Smooth muscle cell (in vitro differentiated cells): Measurements from ENCODE around the gene USP9Y. TPM values are rescaled to one million over a fixed set of nuclear protein-coding genes. Genes with fewer than 3 reads are reported as not detected.

Source experiments
- DNase-seq: peaks from one replicate; lab custom pipeline; 2025; ENCODE audit not compliant: unreplicated experiment; lab: John Stamatoyannopoulos, UW
- H2AFZ ChIP-seq: fragments of 200-600 bp; sonication (generic); 2 replicates; pipeline ENCODE4 v1.6.0; 2016; ENCODE audit warnings: antibody characterized with exemption, low read depth, mild to moderate bottlenecking
- H3F3A ChIP-seq: fragments of 200-600 bp; sonication (generic); 2 replicates; pipeline ENCODE4 v1.6.0; 2017; ENCODE audit warnings: antibody characterized with exemption, low read depth
- H3K27ac ChIP-seq: fragments of 200-600 bp; sonication (generic); 2 replicates; pipeline ENCODE4 v1.5.1; 2016; ENCODE audit warnings: low read depth, mild to moderate bottlenecking
- H3K27me3 ChIP-seq: fragments of 200-600 bp; sonication (generic); 2 replicates; pipeline ENCODE4 v1.6.1; 2016; ENCODE audit warnings: low read depth, mild to moderate bottlenecking
- H3K36me3 ChIP-seq: fragments of 200-600 bp; sonication (generic); 2 replicates; pipeline ENCODE4 v1.5.1; 2016; ENCODE audit warnings: low read depth
- H3K4me1 ChIP-seq: fragments of 200-600 bp; sonication (generic); 2 replicates; pipeline ENCODE4 v1.5.1; 2016; ENCODE audit warnings: low read depth
- H3K4me2 ChIP-seq: fragments of 200-600 bp; sonication (generic); 2 replicates; pipeline ENCODE4 v1.6.0; 2016; ENCODE audit warnings: mild to moderate bottlenecking
- H3K4me3 ChIP-seq: fragments of 200-600 bp; sonication (generic); 2 replicates; pipeline ENCODE4 v1.5.1; 2016; ENCODE audit warnings: mild to moderate bottlenecking
- H3K79me2 ChIP-seq: fragments of 200-600 bp; sonication (generic); 2 replicates; pipeline ENCODE4 v1.6.0; 2016; ENCODE audit warnings: low read depth, mild to moderate bottlenecking
- H3K9ac ChIP-seq: fragments of 200-600 bp; sonication (generic); 2 replicates; pipeline ENCODE4 v1.6.0; 2016; ENCODE audit warnings: low read depth
- H3K9me3 ChIP-seq: fragments of 200-600 bp; sonication (generic); replicated peaks from 2 replicates; pipeline ENCODE4 v1.5.1; 2016; ENCODE audit warnings: low read depth
- H4K20me1 ChIP-seq: fragments of 200-600 bp; sonication (generic); 2 replicates; pipeline ENCODE4 v1.6.0; 2016; ENCODE audit warnings: low read depth
- WGBS: methylation state at CpG from one replicate; pipeline ENCODE4 v1.1.7; 2016; ENCODE audit warnings: low lambda C conversion rate; 5-methylcytosine and 5-hydroxymethylcytosine counted together
- polyA plus RNA-seq: library from polyadenylated mRNA; unstranded; fragments of >200 nt; fragmentation: Nextera tagmentation; extraction: Ambion mirVana; gene quantifications from 2 replicates; pipeline ENCODE4 v1.2.1, GENCODE V29; 2016
- total RNA-seq: library from RNA; depleted of rRNA; stranded (reverse); fragments of >200 nt; gene quantifications from 2 replicates; pipeline ENCODE4 v1.2.3, GENCODE V29; 2014
- TF ChIP-seq, protein P1 (sequence below): fragments of 200-600 bp; sonication (generic); IDR thresholded peaks from 2 replicates; pipeline ENCODE4 v1.5.1; 2017; ENCODE audit warnings: borderline replicate concordance, mild to moderate bottlenecking, antibody characterized with exemption; ENCODE audit not compliant: insufficient read depth, poor library complexity, severe bottlenecking

USP9Y gene
- total and polyA plus RNA-seq, 2 experiments from 2014 or later = not detected

DNA sequence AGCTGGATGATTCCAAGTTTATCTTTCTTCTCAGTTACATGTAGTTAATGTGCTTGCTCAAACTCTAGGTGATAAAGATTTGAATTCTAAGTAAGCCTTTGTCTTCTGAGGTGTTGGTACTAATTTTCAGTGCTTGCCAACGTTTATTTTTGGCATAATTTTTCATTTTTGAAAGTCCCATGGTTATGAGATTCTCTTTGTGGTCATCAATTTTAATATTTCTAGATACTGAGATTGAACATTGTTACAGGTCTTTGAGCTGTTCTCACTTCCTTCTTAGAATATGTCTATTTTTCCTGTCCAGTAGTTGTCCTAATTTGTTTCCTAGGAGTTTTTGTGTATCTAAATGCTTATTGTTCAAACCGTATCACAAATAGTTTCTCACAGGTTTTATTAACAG is 40.4 kb downstream of the USP9Y start:
- Histone ChIP-seq H3K27me3 (no peaks in the 10 kb centered on the region), H4K20me1 (no peaks in the 10 kb centered on the region), H3K9ac (no peak overlapping the region), H3F3A (no peaks in the 10 kb centered on the region), H3K4me2 (no peak overlapping the region), H3K79me2 (no peaks in the 10 kb centered on the region), H3K9me3 (no peaks in the 10 kb centered on the region), H3K4me1 (no peaks in the 10 kb centered on the region), H2AFZ (no peak overlapping the region), H3K27ac (no peak overlapping the region), H3K36me3 (no peaks in the 10 kb centered on the region), H3K4me3 (no peak overlapping the region)
- no peak for DNase-seq
- WGBS = no CpG with 5 or more reads among the region's 2 CpGs
- TF ChIP-seq, protein P1, sequence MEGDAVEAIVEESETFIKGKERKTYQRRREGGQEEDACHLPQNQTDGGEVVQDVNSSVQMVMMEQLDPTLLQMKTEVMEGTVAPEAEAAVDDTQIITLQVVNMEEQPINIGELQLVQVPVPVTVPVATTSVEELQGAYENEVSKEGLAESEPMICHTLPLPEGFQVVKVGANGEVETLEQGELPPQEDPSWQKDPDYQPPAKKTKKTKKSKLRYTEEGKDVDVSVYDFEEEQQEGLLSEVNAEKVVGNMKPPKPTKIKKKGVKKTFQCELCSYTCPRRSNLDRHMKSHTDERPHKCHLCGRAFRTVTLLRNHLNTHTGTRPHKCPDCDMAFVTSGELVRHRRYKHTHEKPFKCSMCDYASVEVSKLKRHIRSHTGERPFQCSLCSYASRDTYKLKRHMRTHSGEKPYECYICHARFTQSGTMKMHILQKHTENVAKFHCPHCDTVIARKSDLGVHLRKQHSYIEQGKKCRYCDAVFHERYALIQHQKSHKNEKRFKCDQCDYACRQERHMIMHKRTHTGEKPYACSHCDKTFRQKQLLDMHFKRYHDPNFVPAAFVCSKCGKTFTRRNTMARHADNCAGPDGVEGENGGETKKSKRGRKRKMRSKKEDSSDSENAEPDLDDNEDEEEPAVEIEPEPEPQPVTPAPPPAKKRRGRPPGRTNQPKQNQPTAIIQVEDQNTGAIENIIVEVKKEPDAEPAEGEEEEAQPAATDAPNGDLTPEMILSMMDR = no peak

DNA sequence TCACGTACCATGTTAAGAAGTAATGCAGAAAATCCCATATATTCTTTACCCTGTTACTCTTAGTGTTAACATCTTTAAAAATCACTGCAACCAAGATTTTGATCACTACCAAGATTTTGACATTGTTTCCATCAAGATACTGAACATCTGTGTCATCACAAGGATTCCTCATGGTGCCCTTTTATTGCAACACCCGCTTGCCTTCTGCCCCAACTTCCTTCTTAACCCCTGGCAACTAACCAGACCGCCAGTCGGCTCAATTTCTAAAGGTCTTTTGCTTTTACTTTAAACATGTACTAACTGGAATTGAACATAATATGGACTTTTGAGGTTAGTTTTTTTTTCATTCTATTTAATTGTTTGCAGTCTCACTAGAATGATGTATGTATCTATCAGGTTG is 41.7 kb downstream of the USP9Y start:
- Histone ChIP-seq H3K4me1 (no peaks in the 10 kb centered on the region), H2AFZ (no peak overlapping the region), H3K27ac (no peak overlapping the region), H3K9me3 (no peaks in the 10 kb centered on the region), H3K4me3 (no peak overlapping the region), H3K27me3 (no peaks in the 10 kb centered on the region), H4K20me1 (no peaks in the 10 kb centered on the region), H3F3A (no peaks in the 10 kb centered on the region), H3K79me2 (no peaks in the 10 kb centered on the region), H3K9ac (no peak overlapping the region), H3K36me3 (no peaks in the 10 kb centered on the region), H3K4me2 (no peak overlapping the region)
- TF ChIP-seq, protein P1 = no peak
- WGBS = no CpG with 5 or more reads among the region's 4 CpGs
- no peak for DNase-seq

DNA sequence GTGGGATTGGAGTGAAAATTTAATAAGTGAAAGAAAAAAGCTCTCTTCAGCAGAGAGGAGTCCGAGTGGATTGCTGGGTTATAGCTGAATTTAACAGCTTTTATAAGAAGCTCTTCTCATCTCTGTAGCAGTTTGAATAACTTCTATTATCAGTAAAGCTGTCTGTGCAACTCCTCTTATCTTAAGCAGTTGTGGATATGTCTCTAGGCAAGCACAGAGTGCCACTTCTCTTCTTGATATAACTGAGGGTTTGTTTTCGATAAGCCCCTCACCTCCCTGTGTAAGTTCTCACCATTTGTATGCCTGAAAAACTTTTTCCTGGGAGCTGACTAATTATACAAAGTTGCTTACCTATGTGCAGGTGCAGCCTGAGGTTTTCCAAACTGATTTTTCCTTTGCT is 43.1 kb downstream of the USP9Y start:
- no CpG with 5 or more reads among the region's 2 CpGs for WGBS
- Histone ChIP-seq H3K36me3 (no peaks in the 10 kb centered on the region), H2AFZ (no peak overlapping the region), H3K4me1 (no peaks in the 10 kb centered on the region), H4K20me1 (no peaks in the 10 kb centered on the region), H3K4me3 (no peak overlapping the region), H3K9ac (no peak overlapping the region), H3K79me2 (no peaks in the 10 kb centered on the region), H3K27me3 (no peaks in the 10 kb centered on the region), H3F3A (no peaks in the 10 kb centered on the region), H3K27ac (no peak overlapping the region), H3K9me3 (no peaks in the 10 kb centered on the region), H3K4me2 (no peak overlapping the region)
- TF ChIP-seq, protein P1 = no peak
- no peak for DNase-seq

DNA sequence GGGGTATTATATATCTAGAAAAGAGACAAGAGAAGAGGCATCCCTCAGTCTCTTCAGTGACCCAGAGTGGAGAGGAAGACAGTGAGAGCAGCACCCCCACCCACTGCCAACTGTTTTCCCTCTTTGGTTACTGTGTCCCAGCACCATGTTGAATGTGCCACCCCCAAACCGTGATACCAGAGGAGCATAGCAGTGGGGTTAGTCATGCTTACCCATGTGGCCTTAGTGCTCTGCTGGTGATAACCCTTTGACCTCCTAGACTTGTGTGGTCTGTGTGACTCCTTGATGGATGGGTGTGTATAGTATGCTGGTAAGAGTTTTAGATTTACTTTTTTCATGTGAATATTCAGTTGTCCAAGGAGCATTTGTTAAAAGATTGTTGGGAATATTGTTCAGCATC is 48.3 kb downstream of the USP9Y start:
- no peaks in the 10 kb centered on the region for H3K27me3 ChIP-seq
- no peak overlapping the region for H3K4me2 ChIP-seq
- WGBS = no CpG with 5 or more reads among the region's 1 CpG
- H3K4me3 ChIP-seq = no peak overlapping the region
- H3K27ac ChIP-seq = no peak overlapping the region
- H3K79me2 ChIP-seq = no peaks in the 10 kb centered on the region
- no peak overlapping the region for H3K9ac ChIP-seq
- DNase-seq = no peak
- TF ChIP-seq, protein P1 = no peak
- no peaks in the 10 kb centered on the region for H3K9me3 ChIP-seq
- no peaks in the 10 kb centered on the region for H3K36me3 ChIP-seq
- no peak overlapping the region for H2AFZ ChIP-seq
- no peaks in the 10 kb centered on the region for H4K20me1 ChIP-seq
- no peaks in the 10 kb centered on the region for H3K4me1 ChIP-seq
- H3F3A ChIP-seq = no peaks in the 10 kb centered on the region
